Bone marrow (tissue), 2 donors: ENCODE data around the gene ZNF296.
A peak's percentile ranks its signal among the peaks of the same experiment; 100 is the strongest.
"Not testable (repeated sequence)": the region's sequence is repeated elsewhere in the genome, so short reads cannot be mapped to it uniquely, and the experiment has no call there.

Experiments used
- DNase-seq, 2 donors: peaks; one replicate each; lab custom pipeline; 2025; lab: John Stamatoyannopoulos, UW

ZNF296 gene

DNA sequence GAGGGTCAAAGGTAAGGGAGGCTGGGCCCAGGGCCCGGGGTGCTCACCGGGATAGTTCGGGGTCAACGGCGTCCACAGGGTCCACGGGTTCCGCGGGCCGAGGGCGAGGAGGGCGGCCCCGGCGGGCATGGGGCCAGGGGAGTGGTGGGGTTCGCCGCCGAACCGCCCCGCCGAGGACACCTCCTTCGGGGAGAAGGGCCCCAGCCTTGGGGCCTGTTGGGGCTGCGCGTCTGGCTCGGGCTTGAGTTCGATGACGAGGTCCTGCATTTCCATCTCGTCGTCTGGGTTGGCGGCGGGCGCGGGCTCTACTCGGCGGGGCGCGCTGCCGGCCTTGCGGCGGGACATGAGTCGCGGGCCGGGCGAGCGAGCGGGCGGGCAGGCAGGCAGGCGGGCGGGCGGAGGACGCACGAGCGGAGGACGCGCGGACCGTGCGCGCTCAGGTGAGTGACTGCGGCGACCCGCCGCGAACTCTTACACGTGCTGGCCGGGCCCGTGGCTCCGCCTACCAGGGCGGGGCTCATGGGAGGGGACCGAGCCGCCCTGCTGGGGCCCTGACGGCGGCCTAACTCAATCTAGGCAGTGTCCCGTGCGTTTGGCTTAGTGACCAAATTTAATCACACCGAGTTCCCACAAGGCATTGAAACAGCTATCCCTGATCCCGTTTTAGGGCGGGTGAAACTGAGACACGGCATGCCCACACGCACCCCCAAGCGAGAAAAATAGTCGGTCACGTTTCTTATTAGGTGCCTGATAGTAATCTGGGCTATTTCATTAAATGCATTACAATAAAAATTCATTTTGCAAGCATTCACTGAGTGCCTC is at the start of gene ZNF296:
ZNF296 (minus strand) TSS at position 450 of the 822 bp plus-strand sequence; CDS start at position 345, 105 bp downstream.
- DNase-seq: peak; percentile 21 to 71

DNA sequence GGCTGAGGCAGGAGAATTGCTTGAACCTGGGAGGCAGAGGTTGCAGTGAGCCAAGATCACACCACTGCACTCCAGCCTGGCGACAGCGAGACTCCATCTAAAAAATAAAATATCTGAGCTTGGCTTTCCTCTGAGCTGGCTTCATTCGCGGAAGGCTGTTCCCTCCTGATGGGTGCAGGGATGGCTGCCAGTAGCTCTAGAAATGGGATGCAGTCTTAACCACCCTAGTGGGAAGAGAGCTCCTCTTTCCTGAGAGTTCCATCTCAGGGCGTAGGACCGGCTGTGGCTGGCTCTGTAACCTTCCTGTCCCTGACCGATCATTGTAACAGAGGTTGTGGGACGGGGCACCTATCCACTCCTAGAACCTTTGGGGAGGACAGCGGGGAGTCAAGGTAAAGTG is 49.1 kb upstream of the ZNF296 start:
- no peak for DNase-seq

DNA sequence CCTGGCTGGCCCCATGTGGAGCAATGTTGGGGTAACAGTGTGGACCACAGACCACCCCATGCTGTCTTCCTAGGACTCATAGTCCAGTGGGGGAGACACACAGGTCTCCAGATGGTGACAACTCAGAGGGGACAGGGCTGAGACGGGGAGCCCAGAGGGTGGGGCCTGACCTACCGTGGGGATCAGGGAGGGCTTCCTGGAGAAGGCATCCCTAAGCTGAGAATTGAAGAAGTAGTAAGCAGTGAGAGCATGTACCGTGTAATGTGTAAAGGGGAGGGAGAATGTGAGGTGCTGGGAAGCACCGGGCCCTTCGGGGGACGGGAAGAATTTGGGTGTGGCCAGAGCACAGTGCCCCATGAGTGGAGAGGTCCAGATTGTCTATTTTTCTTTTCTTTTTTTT is 47.7 kb upstream of the ZNF296 start:
- no peak for DNase-seq

DNA sequence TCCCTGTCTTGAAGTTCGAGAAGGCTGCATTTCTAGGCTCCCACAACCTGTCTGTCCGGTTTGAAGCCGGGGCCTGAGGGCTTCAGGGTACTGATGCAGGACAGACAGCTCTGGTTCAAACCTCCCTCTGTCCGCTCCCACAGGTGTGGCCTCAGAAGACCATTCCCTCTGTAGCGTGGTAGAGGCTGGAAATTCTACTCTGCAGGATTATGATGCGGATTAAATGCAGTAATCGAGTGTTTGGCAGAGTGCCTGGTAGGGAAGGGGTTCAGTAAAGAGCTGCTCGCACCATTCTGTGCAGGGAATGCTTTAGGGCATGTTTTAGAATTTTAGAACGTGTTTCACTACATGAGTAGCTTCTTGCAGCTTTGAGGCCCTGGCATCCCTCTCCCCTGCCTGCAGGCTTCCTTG is 47.2 kb upstream of the ZNF296 start:
- no peak for DNase-seq

DNA sequence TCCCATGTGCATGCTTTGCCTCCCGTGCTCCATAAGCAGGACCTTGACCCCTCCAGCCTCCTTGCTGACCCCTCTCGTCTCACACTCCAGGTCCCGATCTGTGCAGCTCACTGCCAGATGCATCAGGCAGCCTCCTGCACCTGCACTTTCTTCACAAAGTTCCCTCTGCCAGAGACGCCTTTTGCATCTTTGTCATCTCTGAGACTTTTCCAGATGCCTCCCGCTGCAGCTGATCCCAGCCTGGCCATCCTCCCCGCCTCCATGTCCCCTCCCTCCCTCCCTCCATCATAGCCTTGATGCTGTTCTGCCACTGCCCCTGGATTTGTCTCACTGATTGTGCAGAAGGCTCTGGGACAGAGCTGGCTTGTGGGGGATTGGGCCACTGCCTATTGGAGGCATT is 46.6 kb upstream of the ZNF296 start:
- no peak for DNase-seq

DNA sequence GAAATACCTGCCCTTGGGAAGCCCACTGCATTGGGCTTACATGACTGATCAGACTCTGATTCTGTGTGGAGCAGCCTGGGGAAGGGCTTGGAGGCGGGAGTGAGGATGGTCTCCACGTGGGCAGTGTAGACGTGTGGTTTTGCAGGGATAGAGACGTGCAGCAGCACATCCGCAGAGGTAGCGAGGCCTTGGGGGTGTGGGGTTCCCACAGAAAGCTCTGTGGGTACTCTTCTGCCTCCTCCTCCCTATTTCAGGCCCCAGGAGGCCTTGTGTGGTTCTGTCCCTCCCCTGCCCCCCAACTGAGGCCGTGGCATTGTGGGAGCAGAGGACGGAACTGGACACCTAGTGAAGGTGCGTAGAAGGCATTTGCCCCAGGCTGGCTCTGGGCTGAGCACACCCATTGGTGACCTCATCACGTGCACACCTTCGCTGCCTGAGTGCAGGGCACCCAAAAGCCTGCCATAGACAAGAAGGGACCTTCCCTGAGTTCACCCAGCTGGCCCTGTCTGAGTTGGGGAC is 45.6 kb upstream of the ZNF296 start:
- DNase-seq: no peak

DNA sequence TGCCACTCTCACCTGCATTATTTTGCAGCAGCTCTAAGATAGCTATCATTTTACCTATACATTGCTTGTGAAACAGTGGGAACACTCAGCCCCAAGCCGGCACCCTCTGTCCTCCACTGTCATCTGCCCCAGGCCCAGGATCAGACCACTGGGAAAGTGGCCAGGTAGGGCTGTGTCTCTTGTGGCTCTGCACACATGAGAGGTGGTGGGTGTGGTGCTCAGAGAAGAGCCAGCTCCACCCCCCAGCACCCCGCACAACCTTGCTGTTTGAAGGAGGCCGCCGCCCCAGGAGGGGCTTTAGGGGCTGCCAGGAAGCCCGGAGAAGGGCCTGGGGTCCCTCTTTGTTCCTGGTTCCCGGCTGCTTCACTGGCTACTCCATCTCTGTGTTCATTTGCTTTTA is 43.3 kb upstream of the ZNF296 start:
- DNase-seq: no peak

DNA sequence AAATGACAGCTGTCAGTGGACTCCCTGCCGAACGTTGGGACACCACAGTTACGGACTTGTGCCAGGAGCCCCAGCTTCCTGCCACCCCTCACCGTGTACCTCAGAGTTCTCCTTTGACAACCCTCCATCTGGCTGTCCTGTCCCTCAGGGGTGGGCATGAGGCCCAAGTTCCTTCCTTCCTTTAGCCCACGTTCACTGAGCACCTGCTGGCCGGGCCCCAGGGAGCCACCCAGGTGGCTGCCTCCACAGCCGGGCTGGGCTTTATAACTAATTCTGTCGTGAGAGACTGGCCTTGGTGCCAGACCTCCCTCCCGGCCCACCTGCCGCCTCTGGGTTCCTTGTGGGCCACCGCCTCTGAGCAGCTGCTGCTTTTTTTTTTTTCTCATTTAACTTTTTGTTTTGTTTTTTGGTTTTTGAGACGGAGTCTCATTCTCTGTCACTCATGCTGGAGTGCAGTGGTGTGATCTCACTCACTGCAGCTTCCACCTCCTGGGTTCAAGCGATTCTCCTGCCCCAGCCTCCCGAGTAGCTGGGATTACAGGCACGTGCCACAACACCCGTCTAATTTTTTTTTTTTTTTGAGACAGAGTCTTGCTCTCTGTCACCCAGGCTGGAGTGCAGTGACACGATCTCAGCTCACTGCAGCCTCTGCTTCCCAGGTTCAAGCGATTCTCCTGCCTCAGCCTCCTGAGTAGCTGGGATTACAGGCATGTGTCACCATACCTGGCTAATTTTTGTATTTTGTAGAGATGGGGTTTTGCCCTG is 42.5 kb upstream of the ZNF296 start:
- not testable (repeated sequence) for DNase-seq

DNA sequence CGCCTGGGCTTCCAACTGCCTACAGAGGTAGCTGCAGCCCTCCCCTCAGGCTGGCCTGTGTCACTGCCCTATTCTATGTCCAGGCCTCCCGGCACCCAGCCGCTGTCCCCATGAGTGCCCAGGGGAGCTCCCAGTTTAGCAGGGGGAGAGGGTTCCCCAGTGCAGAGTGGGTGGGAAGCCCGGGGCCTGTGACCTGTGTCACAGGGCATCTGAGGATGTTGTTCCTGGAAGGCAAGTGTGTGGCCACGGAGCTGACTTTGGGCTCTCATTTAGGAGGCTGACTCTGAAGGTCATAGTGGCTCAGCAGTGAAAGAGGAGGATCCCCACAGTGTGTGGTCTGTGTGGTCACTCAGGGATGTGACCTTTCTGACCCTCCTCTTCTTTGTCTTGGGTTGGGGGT is 41.8 kb upstream of the ZNF296 start:
- no peak for DNase-seq

DNA sequence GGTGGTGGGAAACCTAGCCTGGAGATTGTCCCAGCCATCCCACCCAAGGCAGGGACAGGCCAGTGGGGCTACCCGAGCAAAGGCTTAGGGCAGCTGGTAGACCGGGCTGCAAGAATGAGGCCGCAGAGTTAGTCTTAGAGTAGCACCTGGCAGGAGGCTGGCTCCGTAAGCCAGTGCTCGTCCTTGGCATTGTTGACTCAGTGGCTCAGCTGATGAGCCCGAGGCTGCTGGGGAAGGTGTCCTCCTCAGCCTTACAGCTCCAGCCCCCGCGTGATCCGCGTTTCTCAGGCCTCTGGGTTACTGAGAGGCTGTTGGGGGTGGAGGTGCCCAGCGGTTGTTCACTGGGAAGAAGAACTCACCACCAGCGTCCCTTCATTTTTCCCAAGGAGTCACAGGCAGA is 41.4 kb upstream of the ZNF296 start:
- no peak for DNase-seq

DNA sequence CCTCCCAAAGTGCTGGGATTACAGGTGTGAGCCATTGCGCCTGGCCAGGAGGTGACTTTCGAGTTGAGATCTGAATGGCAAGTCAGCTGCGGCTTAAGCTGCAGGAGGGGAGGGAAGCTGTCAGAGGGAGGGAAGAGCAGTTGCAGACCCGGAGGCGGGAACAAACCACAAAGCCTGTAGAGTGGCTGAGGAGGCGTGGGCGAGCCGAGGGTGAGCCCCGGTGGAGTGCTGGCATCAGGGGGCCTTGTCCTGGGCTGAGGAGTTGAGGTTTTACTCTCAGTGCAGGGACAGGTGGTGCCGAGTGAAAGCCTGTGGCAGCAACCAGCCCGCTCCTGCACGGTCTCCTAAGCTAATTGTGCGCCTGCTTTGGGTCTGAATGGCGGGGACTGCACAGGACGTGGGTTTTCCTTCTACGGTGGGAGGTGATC is 40.9 kb upstream of the ZNF296 start:
- DNase-seq: peak in 1 of 2 donors; percentile 40

DNA sequence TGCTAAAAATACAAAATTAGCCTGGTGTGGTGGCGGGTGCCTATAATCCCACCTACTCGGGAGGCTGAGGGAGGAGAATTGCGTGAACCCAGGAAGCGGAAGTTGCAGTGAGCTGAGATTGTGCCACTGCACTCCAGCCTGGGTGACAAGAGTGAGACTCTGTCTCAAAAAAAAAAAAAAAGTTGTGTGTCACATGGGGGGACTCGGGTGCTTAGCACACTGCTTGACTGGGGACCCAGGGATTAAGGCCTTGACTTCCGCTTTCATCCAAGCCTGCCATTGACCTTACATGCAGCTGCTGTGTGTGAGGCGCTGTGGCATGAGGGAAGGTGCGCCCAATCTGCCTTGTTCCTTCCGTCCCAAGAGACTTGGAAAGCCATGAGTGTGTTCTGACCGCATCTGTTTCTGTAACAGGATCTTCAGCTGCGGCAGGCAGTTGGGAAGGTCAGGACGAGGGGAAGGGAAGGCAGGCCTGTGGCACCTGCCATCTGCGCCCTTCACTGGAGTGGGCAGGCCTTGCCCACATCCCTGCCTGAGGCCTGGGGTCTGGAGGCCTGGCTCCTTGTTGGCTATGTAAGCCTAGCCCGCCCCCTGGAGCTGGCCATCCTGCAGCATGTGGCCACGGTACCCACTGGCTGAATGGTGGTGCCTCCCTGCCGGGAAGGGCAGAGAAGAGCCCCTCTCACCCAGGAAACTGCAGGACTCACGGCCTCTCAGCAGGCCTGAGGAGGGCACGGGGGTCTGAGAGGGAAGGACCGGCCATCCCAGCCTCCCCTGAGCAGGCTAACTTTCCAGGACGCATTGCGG is 39.7 kb upstream of the ZNF296 start:
- no peak for DNase-seq

DNA sequence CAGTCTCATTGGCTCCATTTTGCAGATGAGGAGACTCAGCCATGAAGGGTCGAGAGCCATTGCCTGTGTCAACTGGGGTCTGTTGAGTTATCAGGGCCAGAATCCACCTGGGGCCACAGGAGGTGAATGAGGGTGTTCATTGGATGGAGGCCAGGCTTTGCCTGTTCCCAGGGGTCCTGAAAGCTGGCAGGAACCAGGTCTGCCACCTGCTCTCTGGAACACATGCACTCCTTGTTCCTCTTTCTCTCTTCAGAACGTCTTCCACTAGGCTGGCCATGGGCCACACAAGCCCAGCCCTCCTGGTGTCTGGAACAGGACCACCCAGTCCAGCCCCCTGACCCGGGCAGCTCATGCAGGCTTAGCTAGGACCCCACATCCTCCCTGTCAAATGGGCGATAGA is 37.8 kb upstream of the ZNF296 start:
- DNase-seq: no peak

DNA sequence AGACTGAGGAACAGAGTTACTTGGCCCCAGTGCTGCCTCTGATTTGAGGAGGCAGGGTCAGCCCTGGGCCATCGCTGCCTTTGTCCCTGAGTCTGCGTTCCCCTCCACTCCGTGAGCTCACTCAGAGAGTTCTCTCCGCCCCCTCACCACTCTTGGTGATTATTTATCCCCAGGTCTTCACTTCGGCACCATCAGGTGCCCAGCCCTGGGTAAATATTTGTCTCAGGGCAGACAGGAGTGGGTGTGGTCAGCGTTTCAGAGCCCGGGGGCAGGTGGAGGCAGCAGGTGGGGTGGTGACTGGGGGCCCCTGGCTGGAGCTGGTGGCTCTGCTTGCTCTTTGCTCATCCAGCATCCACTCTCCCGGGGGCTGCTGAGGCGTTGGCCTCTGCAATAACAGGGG is 37.4 kb upstream of the ZNF296 start:
- DNase-seq: no peak

DNA sequence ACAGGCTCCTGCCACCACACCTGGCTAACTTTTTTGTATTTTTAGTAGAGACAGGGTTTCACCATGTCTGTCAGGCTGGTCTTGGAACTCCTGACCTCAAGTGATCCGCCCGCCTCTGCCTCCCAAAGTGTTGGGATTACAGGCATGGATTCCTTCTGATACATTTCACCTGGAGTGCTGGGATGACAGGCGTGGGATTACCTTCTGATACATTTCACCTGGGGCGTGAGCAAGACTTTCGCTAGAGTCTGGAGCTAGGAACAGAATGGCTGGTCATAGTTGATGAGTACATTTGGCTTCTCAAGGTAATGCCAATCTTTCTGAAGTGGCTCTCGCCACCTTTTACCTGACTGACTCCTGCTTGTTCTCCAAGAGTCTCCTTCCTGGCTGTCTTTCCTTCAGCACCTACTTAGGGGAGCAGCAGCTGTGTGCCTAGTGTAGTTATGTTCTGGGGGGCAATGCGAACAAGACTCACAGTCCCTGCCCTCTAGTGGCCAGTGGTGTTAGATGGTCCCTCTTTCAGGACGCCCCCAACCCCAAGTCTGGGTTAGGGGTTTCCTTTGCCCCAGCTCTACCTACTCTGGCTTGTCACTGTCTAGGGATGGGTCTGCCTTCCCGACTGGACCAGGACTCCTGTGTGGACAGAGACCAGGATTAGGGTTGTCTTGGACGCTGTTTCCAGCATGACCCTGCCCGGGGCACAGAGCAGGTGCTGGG is 36.0 kb upstream of the ZNF296 start:
- DNase-seq: no peak

DNA sequence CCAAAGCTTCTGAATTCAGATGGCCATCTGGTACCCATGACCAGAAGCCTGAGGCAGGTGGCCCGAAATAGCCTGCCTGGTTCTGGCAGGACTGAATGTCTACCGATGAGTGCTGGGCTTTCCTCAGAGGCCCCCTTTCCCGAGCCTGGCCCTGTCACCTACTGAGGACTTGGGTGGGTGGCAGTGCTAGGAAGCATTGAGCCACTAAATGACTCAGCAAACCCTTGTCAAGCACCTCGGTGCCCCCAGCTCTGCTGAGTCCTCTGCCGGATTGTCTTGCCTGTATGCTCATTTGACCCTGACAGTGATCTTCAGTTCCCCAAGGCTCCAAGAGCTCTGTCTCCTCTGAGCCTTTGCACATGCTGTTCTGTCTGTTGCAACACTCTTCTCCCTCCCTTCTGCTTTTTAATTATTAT is 34.6 kb upstream of the ZNF296 start:
- DNase-seq: peak in 1 of 2 donors; percentile 12

DNA sequence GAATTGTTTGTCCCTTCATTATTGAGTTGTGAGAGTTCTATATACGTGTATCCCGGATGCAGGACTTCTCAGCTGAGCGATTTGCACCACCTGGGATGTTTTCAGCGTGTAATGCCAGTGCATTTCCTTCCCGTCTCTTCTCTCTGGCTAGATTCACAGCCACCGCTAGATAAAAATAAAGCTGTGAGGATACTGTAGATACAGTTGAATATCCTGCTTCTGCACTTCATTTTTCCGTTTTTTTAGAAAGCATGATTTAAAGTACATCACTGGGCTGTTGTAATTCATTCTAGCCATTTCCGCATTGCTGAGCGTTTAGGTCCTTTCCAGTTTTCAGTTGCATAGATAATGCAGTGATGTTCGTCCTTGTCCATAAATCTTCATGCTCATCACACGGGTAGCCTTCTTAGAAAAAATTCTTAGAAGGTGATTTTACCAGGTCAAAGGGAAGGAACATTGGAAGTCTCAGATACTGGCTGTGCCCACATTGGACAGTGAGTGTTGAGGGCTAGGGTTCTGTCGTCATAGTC is 31.4 kb upstream of the ZNF296 start:
- no peak for DNase-seq

DNA sequence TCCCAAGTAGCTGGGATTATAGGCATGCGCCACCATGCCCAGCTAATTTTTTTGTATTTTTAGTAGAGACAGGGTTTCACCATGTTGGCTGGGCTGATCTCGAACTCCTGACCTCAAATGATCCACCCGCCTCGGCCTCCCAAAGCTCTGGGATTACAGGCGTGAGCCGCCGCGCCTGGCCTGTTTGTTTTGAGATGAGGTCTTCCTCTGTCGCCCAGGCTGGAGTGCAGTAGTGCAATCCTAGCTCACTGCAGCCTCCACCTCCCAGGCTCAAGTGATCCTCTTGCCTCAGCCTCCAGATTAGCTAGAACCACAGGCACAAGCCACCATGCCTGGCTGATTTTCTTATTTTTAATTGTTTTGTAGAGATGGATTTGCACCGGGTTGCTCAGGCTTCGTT is 30.1 kb upstream of the ZNF296 start:
- DNase-seq: not testable (repeated sequence)

DNA sequence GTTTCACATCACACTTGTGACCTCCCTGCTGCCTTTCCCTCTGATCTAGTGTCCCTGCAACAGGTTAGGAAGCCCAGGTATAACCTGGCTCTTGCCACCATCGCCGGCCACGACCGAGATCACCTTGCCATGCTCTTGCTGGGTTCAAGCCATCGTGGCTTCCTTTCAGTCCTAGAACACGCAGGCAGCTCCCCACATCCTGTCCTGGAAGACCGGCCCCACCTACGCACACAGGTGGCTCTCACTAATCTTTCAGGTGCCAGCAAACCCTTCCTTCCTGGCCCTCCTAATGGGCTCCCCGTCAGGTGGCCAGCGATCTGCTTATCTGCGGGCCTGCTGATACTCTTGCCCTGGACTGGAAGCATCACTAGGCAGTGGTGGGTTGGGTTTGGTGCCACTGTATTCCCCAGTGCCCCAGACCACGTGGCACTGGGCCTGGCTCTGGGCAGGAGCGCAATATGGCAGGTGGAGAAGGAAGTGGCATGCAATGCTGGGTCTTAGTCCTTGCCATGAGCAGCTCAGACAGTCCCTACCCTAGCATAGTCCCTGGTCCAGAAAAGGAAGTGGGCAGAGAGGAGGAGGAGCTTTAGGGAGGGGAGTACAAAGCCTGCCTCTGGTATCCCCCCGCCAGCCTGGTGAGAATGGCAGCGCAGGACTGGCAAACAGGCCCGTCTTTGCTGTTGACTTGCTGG is 28.5 kb upstream of the ZNF296 start:
- no peak for DNase-seq

DNA sequence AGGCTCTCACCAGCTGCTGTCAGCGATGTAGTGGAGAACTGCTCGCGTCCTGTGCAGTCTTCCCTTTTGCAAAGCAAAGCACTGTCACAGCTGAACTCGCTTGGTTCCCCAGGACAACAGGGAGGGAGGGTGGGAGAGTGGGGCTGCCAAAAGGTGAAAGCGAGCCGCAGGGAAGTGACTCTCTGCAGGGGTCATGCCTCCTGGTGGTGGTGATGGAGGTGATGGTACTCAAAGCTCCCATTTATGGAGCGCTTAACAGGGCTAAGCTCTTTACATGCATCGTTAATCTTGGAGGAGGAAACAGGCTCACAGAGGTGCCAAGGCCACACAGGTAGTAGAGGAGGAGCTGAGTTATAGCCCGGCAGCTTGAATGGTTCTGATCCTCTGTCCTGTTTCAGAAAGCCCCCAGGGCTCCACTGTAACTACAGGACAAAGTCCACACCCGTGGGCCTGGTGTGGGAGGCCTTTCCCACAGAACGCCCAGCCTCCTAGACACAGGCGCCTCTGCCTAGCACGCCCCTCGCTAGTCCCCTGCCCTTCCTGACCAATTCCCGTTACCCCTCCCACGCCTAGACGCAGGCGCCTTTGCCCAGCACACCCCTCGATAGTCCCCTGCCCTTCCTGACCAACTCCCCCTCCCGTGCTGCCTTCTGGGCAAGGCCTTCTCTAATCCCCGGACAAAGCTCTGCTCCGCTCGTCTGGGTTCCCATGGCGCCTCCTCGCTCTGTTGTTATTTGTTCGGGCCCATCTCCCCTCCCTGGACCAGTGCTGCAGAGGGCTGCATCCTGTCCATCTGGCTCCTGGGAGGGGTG is 27.4 kb upstream of the ZNF296 start:
- DNase-seq: no peak
